ENCODE measurements around the gene SLFN11. TPM values are rescaled to one million over a fixed set of nuclear protein-coding genes. Genes with fewer than 3 reads are reported as not detected.
"Not testable (repeated sequence)": the region's sequence is repeated elsewhere in the genome, so short reads cannot be mapped to it uniquely, and the experiment has no call there.

Gene SLFN11
- total RNA-seq, 1 experiment from 2014 or later = not detected

- POLR2A ChIA-PET = no interaction called here
- no peak for TF ChIP-seq CTCF (IDR thresholded peaks at IDR 0.05; ENCODE audit: unreplicated experiment)
- H3K9me3 Mint-ChIP-seq (ENCODE audit: unreplicated experiment) = peaks cover 7% of the 10 kb centered on the region
- no peak for DNase-seq (ENCODE audit: unreplicated experiment)
- no peaks in the 10 kb centered on the region for H3K4me1 Mint-ChIP-seq (ENCODE audit: insufficient read depth, unreplicated experiment)
- CTCF ChIA-PET = no interaction called here
- no TSS peak for BruUV-seq (replicated peaks)
- no peak overlapping the region for H3K4me3 Mint-ChIP-seq (ENCODE audit: unreplicated experiment)
- H3K36me3 Mint-ChIP-seq (ENCODE audit: insufficient read depth, unreplicated experiment) = no peaks in the 10 kb centered on the region
- intact Hi-C loops (cut with micrococcal nuclease) = no loop called here
- H3K27ac Mint-ChIP-seq (ENCODE audit: low read depth, unreplicated experiment) = no peak overlapping the region
- H3K27me3 Mint-ChIP-seq (ENCODE audit: insufficient read depth, unreplicated experiment) = peaks cover 95% of the 10 kb centered on the region
These were observed 35.2 kb downstream of the SLFN11 start for GRCh38 chr17:35338230-35338629.

DNA sequence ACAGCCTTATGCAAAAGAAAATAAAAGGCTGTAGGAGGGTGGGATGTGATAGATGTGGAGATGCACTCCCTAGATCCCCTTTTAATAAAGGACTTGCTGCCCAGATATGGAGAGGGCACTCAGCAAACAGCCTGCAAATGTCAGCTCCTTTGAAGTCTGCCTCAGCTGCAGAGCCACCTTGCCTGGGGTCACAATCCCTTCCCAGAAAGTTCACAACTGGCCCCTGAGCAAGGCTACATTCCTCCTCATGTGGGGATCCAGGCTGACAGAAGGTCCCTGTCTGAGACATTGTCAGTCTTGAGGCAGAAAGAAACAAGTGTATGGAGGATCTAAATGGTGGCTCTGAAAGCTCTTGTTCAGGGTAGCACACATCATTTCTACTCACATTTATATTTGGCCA is 36.1 kb downstream of the SLFN11 start:
- no TSS peak for BruUV-seq (replicated peaks)
- no peak overlapping the region for H3K4me3 Mint-ChIP-seq (ENCODE audit: unreplicated experiment)
- CTCF ChIA-PET = interaction anchor here (0.6 kb wide), 1 partner anchor 1146 kb away, joined by 3 read pairs; no protein-coding TSS in a partner anchor
- intact Hi-C loops (cut with micrococcal nuclease) = no loop called here
- peaks cover 95% of the 10 kb centered on the region for H3K27me3 Mint-ChIP-seq (ENCODE audit: insufficient read depth, unreplicated experiment)
- POLR2A ChIA-PET = interaction anchor here (0.6 kb wide), 1 partner anchor 181 kb away, joined by 3 read pairs; no protein-coding TSS in a partner anchor
- TF ChIP-seq CTCF (IDR thresholded peaks at IDR 0.05; ENCODE audit: unreplicated experiment) = no peak
- H3K27ac Mint-ChIP-seq (ENCODE audit: low read depth, unreplicated experiment) = no peak overlapping the region
- no peaks in the 10 kb centered on the region for H3K4me1 Mint-ChIP-seq (ENCODE audit: insufficient read depth, unreplicated experiment)
- DNase-seq (ENCODE audit: unreplicated experiment) = no peak
- H3K36me3 Mint-ChIP-seq (ENCODE audit: insufficient read depth, unreplicated experiment) = no peaks in the 10 kb centered on the region
- H3K9me3 Mint-ChIP-seq (ENCODE audit: unreplicated experiment) = peaks cover 7% of the 10 kb centered on the region

- POLR2A ChIA-PET = interaction anchor here (1.0 kb wide), 1 partner anchor 35 kb away, joined by 4 read pairs; no protein-coding TSS in a partner anchor
- H3K4me3 Mint-ChIP-seq (ENCODE audit: unreplicated experiment); H3K27ac Mint-ChIP-seq (ENCODE audit: low read depth, unreplicated experiment); H3K4me1 Mint-ChIP-seq (ENCODE audit: insufficient read depth, unreplicated experiment); BruUV-seq (replicated peaks); DNase-seq (ENCODE audit: unreplicated experiment); H3K9me3 Mint-ChIP-seq (ENCODE audit: unreplicated experiment); intact Hi-C loops (cut with micrococcal nuclease); H3K36me3 Mint-ChIP-seq (ENCODE audit: insufficient read depth, unreplicated experiment): not testable (repeated sequence)
- peaks cover 95% of the 10 kb centered on the region for H3K27me3 Mint-ChIP-seq (ENCODE audit: insufficient read depth, unreplicated experiment)
- CTCF ChIA-PET = interaction anchor here (0.9 to 2.2 kb wide), 3 partner anchors 21 to 206 kb away, joined by 3 to 8 read pairs (median 4); no protein-coding TSS in a partner anchor
These were observed 39.8 kb downstream of the SLFN11 start for GRCh38 chr17:35333578-35333977.

- intact Hi-C loops (cut with micrococcal nuclease) = no loop called here
These were observed 50.7 kb downstream of the SLFN11 start for GRCh38 chr17:35322749-35323148.

More at GRCh38 chr17:35322749-35323148, 50.7 kb downstream of the SLFN11 start:
- H3K4me3 Mint-ChIP-seq (ENCODE audit: unreplicated experiment) = no peak overlapping the region
- CTCF ChIA-PET = interaction anchor here (0.8 kb wide), 1 partner anchor 131 kb away, joined by 4 read pairs; no protein-coding TSS in a partner anchor
- H3K9me3 Mint-ChIP-seq (ENCODE audit: unreplicated experiment) = peaks cover 7% of the 10 kb centered on the region
- no TSS peak for BruUV-seq (replicated peaks)
- no peaks in the 10 kb centered on the region for H3K36me3 Mint-ChIP-seq (ENCODE audit: insufficient read depth, unreplicated experiment)
- no peak for TF ChIP-seq CTCF (IDR thresholded peaks at IDR 0.05; ENCODE audit: unreplicated experiment)
- no peak overlapping the region for H3K27ac Mint-ChIP-seq (ENCODE audit: low read depth, unreplicated experiment)
- POLR2A ChIA-PET = interaction anchor here (0.6 kb wide), 1 partner anchor 12 kb away, joined by 4 read pairs; no protein-coding TSS in a partner anchor
- H3K4me1 Mint-ChIP-seq (ENCODE audit: insufficient read depth, unreplicated experiment) = no peaks in the 10 kb centered on the region
- H3K27me3 Mint-ChIP-seq (ENCODE audit: insufficient read depth, unreplicated experiment) = peaks cover 99% of the 10 kb centered on the region
- no peak for DNase-seq (ENCODE audit: unreplicated experiment)

Measured in MCF 10A (cell line).